ENCODE measurements around the gene FDX2. TPM values are rescaled to one million over a fixed set of nuclear protein-coding genes. Genes with fewer than 3 reads are reported as not detected.

Gene FDX2
- total and polyA plus RNA-seq, 4 donors: 9.6 to 38.4 (median 21.2) TPM

DNA sequence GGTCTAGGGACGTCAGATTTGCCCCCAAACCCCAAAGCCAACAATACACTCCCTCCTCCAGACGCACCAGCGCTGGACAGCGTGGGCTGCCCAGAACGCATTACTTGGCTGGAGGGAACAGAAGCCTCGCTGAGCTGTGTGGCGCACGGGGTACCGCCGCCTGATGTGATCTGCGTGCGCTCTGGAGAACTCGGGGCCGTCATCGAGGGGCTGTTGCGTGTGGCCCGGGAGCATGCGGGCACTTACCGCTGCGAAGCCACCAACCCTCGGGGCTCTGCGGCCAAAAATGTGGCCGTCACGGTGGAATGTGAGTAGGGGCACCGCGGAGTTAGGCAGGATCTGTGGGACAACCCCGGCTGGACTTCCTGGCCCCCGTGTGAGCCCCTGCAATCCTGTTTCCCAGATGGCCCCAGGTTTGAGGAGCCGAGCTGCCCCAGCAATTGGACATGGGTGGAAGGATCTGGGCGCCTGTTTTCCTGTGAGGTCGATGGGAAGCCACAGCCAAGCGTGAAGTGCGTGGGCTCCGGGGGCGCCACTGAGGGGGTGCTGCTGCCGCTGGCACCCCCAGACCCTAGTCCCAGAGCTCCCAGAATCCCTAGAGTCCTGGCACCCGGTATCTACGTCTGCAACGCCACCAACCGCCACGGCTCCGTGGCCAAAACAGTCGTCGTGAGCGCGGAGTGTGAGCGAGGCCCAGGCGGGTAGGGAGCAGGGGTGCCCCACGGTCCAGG lies 22.0 kb downstream of the FDX2 start:
- Histone ChIP-seq H3K4me1 (ENCODE audit: control insufficient read depth in 5 of 5, insufficient read depth in 5 of 5, low read length in 5 of 5) (peaks cover 0 to 48% (median 18%) of the 10 kb centered on the region in 5 donors), H3K27ac (ENCODE audit: low read depth in 1 of 2, low read length in 1 of 2) (no peak overlapping the region), H3K9ac (ENCODE audit: insufficient read depth in 1 of 2, low read length in 2 of 2) (no peak overlapping the region), H3K27me3 (ENCODE audit: control insufficient read depth in 3 of 3, insufficient read depth in 3 of 3, low read length in 2 of 3) (peaks cover 0 to 63% (median 24%) of the 10 kb centered on the region in 3 donors), H3K4me3 (no peak overlapping the region), H3K36me3 (ENCODE audit: control insufficient read depth in 4 of 4, insufficient read depth in 4 of 4, low read length in 4 of 4) (peaks cover 0 to 5% (median 0%) of the 10 kb centered on the region in 4 donors), H3K9me3 (ENCODE audit: control insufficient read depth in 4 of 4, insufficient read depth in 3 of 4, low read length in 3 of 4) (peaks cover 0 to 7% (median 0%) of the 10 kb centered on the region in 4 donors)
- DNase-seq: no peak
- no peak for ATAC-seq (ENCODE audit: insufficient read depth, low FRiP score)
- TF ChIP-seq, protein P1, sequence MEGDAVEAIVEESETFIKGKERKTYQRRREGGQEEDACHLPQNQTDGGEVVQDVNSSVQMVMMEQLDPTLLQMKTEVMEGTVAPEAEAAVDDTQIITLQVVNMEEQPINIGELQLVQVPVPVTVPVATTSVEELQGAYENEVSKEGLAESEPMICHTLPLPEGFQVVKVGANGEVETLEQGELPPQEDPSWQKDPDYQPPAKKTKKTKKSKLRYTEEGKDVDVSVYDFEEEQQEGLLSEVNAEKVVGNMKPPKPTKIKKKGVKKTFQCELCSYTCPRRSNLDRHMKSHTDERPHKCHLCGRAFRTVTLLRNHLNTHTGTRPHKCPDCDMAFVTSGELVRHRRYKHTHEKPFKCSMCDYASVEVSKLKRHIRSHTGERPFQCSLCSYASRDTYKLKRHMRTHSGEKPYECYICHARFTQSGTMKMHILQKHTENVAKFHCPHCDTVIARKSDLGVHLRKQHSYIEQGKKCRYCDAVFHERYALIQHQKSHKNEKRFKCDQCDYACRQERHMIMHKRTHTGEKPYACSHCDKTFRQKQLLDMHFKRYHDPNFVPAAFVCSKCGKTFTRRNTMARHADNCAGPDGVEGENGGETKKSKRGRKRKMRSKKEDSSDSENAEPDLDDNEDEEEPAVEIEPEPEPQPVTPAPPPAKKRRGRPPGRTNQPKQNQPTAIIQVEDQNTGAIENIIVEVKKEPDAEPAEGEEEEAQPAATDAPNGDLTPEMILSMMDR (IDR thresholded peaks at IDR 0.05; ENCODE audit: control extremely low read depth, extremely low read depth): no peak
- 29 to 46% methylated on average over 49 of the region's 49 CpGs for WGBS, 2 donors

- peaks cover 0 to 55% (median 19%) of the 10 kb centered on the region in 5 donors for H3K4me1 ChIP-seq (ENCODE audit: control insufficient read depth in 5 of 5, insufficient read depth in 5 of 5, low read length in 5 of 5)
- peak in 1 of 3 donors; percentile 11 for DNase-seq
- H3K27me3 ChIP-seq (ENCODE audit: control insufficient read depth in 3 of 3, insufficient read depth in 3 of 3, low read length in 2 of 3): peaks cover 0 to 63% (median 24%) of the 10 kb centered on the region in 3 donors
- ATAC-seq (ENCODE audit: insufficient read depth, low FRiP score): no peak
- no peak overlapping the region for H3K4me3 ChIP-seq
- peaks cover 0 to 7% (median 0%) of the 10 kb centered on the region in 4 donors for H3K9me3 ChIP-seq (ENCODE audit: control insufficient read depth in 4 of 4, insufficient read depth in 3 of 4, low read length in 3 of 4)
- peaks cover 0 to 5% (median 0%) of the 10 kb centered on the region in 4 donors for H3K36me3 ChIP-seq (ENCODE audit: control insufficient read depth in 4 of 4, insufficient read depth in 4 of 4, low read length in 4 of 4)
- H3K9ac ChIP-seq (ENCODE audit: insufficient read depth in 1 of 2, low read length in 2 of 2): no peak overlapping the region
- TF ChIP-seq, protein P1 (IDR thresholded peaks at IDR 0.05; ENCODE audit: control extremely low read depth, extremely low read depth): no peak
- H3K27ac ChIP-seq (ENCODE audit: low read depth in 1 of 2, low read length in 1 of 2): peak overlapping the region in 1 of 2 donors; percentile 30
- 22 to 31% methylated on average over 55 to 56 of the region's 56 CpGs for WGBS, 2 donors
These were observed 22.8 kb downstream of the FDX2 start for GRCh38 chr19:10292789-10293636.

GRCh38 chr19:10292206-10292788 lies 23.5 kb downstream of the FDX2 start:
- ATAC-seq (ENCODE audit: insufficient read depth, low FRiP score) (peak; percentile 73), DNase-seq (peak; percentile 70 to 85 (median 82))
- 1 to 2% methylated on average over 42 to 45 of the region's 45 CpGs for WGBS, 2 donors
- Histone ChIP-seq H3K4me3 (peak overlapping the region; percentile 20), H3K27me3 (ENCODE audit: control insufficient read depth in 3 of 3, insufficient read depth in 3 of 3, low read length in 2 of 3) (peaks cover 0 to 63% (median 24%) of the 10 kb centered on the region in 3 donors), H3K36me3 (ENCODE audit: control insufficient read depth in 4 of 4, insufficient read depth in 4 of 4, low read length in 4 of 4) (peaks cover 0 to 5% (median 0%) of the 10 kb centered on the region in 4 donors), H3K4me1 (ENCODE audit: control insufficient read depth in 5 of 5, insufficient read depth in 5 of 5, low read length in 5 of 5) (peaks cover 0 to 62% (median 26%) of the 10 kb centered on the region in 5 donors), H3K9ac (ENCODE audit: insufficient read depth in 1 of 2, low read length in 2 of 2) (no peak overlapping the region), H3K27ac (ENCODE audit: low read depth in 1 of 2, low read length in 1 of 2) (peak overlapping the region in 1 of 2 donors; percentile 50), H3K9me3 (ENCODE audit: control insufficient read depth in 4 of 4, insufficient read depth in 3 of 4, low read length in 3 of 4) (peaks cover 0 to 7% (median 0%) of the 10 kb centered on the region in 4 donors)
- TF ChIP-seq, protein P1 (IDR thresholded peaks at IDR 0.05; ENCODE audit: control extremely low read depth, extremely low read depth): no peak

Data from lung (tissue), 12 donors.